ENCODE results near the gene SIGLEC12.
"Not testable (repeated sequence)": the region's sequence is repeated elsewhere in the genome, so short reads cannot be mapped to it uniquely, and the experiment has no call there.

SIGLEC12 gene

GRCh38 chr19:51448011-51448410, 53.6 kb downstream of the SIGLEC12 start:
- no peak overlapping the region for H3K4me2 ChIP-seq (ENCODE audit: low read depth, low read length)
- H3K27me3 ChIP-seq (replicated peaks; ENCODE audit: insufficient read depth, low read length), result no peaks in the 10 kb centered on the region

GRCh38 chr19:51447510-51447909, 54.1 kb downstream of the SIGLEC12 start:
- not testable (repeated sequence) for H3K4me1 ChIP-seq (ENCODE audit: low read length); H3K4me2 ChIP-seq (ENCODE audit: low read depth, low read length); H3K9me3 ChIP-seq (replicated peaks; ENCODE audit: insufficient read depth, low read length); H3F3A ChIP-seq (ENCODE audit: insufficient read depth, low read length); H4K20me1 ChIP-seq (ENCODE audit: insufficient read depth, low read length); H3K9ac ChIP-seq (ENCODE audit: low read length); H3K27me3 ChIP-seq (replicated peaks; ENCODE audit: insufficient read depth, low read length); H2AFZ ChIP-seq (ENCODE audit: low read length); H3K79me2 ChIP-seq (ENCODE audit: low read length); DNase-seq; H3K36me3 ChIP-seq (replicated peaks; ENCODE audit: insufficient read depth, low read length); H3K4me3 ChIP-seq (ENCODE audit: low read length); H3K9me2 ChIP-seq (replicated peaks; ENCODE audit: insufficient read depth, low read length); H3K27ac ChIP-seq (ENCODE audit: low read length)

More at GRCh38 chr19:51448011-51448410, 53.6 kb downstream of the SIGLEC12 start:
- DNase-seq, result no peak
- no peak overlapping the region for H3K9ac ChIP-seq (ENCODE audit: low read length)
- H4K20me1 ChIP-seq (ENCODE audit: insufficient read depth, low read length), result no peaks in the 10 kb centered on the region
- no peak overlapping the region for H3K4me3 ChIP-seq (ENCODE audit: low read length)
- no peak overlapping the region for H3K27ac ChIP-seq (ENCODE audit: low read length)
- no peaks in the 10 kb centered on the region for H3K36me3 ChIP-seq (replicated peaks; ENCODE audit: insufficient read depth, low read length)
- no peaks in the 10 kb centered on the region for H3K79me2 ChIP-seq (ENCODE audit: low read length)
- no peaks in the 10 kb centered on the region for H3F3A ChIP-seq (ENCODE audit: insufficient read depth, low read length)
- H3K9me2 ChIP-seq (replicated peaks; ENCODE audit: insufficient read depth, low read length), result no peaks in the 10 kb centered on the region
- H3K4me1 ChIP-seq (ENCODE audit: low read length), result no peaks in the 10 kb centered on the region
- H3K9me3 ChIP-seq (replicated peaks; ENCODE audit: insufficient read depth, low read length), result no peaks in the 10 kb centered on the region
- TF ChIP-seq CTCF (IDR thresholded peaks at IDR 0.05; ENCODE audit: low read length) (no peak), EZH2phosphoT487 (IDR thresholded peaks at IDR 0.05; ENCODE audit: low read length) (no peak), EZH2 (optimal IDR thresholded peaks at IDR 0.05; ENCODE audit: low read depth, low read length) (no peak)
- no peak overlapping the region for H2AFZ ChIP-seq (ENCODE audit: low read length)

GRCh38 chr19:51441410-51442390, 59.9 kb downstream of the SIGLEC12 start:
- no peak for DNase-seq
- H3K9me3 ChIP-seq (replicated peaks; ENCODE audit: insufficient read depth, low read length), result no peaks in the 10 kb centered on the region

More at GRCh38 chr19:51441410-51442390, 59.9 kb downstream of the SIGLEC12 start:
- Histone ChIP-seq H3K4me3 (ENCODE audit: low read length) (no peak overlapping the region), H3K9me2 (replicated peaks; ENCODE audit: insufficient read depth, low read length) (no peaks in the 10 kb centered on the region), H3F3A (ENCODE audit: insufficient read depth, low read length) (no peaks in the 10 kb centered on the region), H3K36me3 (replicated peaks; ENCODE audit: insufficient read depth, low read length) (no peaks in the 10 kb centered on the region), H2AFZ (ENCODE audit: low read length) (no peak overlapping the region), H3K4me2 (ENCODE audit: low read depth, low read length) (no peak overlapping the region), H3K27me3 (replicated peaks; ENCODE audit: insufficient read depth, low read length) (no peaks in the 10 kb centered on the region), H3K79me2 (ENCODE audit: low read length) (no peaks in the 10 kb centered on the region), H3K27ac (ENCODE audit: low read length) (no peak overlapping the region), H3K4me1 (ENCODE audit: low read length) (no peaks in the 10 kb centered on the region), H3K9ac (ENCODE audit: low read length) (no peak overlapping the region), H4K20me1 (ENCODE audit: insufficient read depth, low read length) (no peaks in the 10 kb centered on the region)
- TF ChIP-seq EZH2phosphoT487 (IDR thresholded peaks at IDR 0.05; ENCODE audit: low read length) (no peak), CTCF (IDR thresholded peaks at IDR 0.05; ENCODE audit: low read length) (no peak)

Measured in MM.1S (cell line).